ENCODE measurements around the gene WDR33. TPM values are rescaled to one million over a fixed set of nuclear protein-coding genes. Genes with fewer than 3 reads are reported as not detected.
"Not testable (repeated sequence)": the region's sequence is repeated elsewhere in the genome, so short reads cannot be mapped to it uniquely, and the experiment has no call there.

Gene WDR33
- total RNA-seq, 2 experiments from 2014 or later = 66.3 to 72.4 TPM

DNA sequence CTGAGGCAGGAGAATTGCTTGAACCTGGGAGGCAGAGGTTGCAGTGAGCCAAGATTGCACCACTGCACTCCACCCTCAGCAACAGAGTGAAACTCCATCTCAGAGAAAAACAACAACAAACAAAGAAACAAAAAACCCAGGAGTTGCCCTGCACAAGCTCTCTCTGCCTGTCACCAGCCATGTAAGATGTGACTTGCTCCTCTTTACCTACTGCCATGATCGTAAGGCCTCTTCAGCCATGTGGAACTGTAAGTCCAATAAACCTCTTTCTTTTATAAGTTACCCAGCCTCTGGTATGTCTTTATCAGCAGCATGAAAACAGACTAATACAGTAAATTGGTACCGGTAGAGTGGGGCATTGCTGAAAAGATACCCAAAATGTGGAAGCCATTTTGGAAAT, 15.7 kb upstream of the WDR33 start:
- Mint-ChIP-seq H3K9me3 (ENCODE audit: low read depth) (peaks cover 13% of the 10 kb centered on the region), H3K36me3 (peaks cover 15% of the 10 kb centered on the region), H3K4me1 (peaks cover 18% of the 10 kb centered on the region)
- DNase-seq, H3K4me3 Mint-ChIP-seq, CTCF ChIA-PET, H3K27ac Mint-ChIP-seq, ATAC-seq, H3K27me3 Mint-ChIP-seq: not testable (repeated sequence)

DNA sequence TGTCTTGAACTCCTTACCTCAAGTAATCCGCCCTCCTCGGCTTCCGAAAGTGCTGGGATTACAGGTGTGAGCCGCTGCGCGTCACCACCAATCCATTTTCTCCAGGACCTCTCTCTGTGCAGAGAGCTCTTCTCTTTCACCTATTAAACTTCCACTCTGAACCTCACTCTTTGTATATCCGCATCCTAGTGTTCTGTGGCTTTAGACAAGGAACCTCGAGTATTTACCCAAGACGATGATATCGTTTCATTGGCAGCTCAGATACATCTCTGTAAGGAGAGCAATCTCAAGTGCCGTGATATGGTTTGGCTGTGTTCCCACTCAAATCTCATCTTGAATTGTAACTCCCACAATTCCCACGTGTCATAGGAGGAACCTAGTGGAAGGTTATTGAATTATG, 15.1 kb upstream of the WDR33 start:
- Mint-ChIP-seq H3K27ac (no peak overlapping the region), H3K4me1 (peaks cover 18% of the 10 kb centered on the region), H3K27me3 (peaks cover 7% of the 10 kb centered on the region), H3K4me3 (no peak overlapping the region), H3K9me3 (ENCODE audit: low read depth) (peaks cover 13% of the 10 kb centered on the region), H3K36me3 (peaks cover 15% of the 10 kb centered on the region)
- DNase-seq (no peak), ATAC-seq (no peak)
- CTCF ChIA-PET = no interaction called here

DNA sequence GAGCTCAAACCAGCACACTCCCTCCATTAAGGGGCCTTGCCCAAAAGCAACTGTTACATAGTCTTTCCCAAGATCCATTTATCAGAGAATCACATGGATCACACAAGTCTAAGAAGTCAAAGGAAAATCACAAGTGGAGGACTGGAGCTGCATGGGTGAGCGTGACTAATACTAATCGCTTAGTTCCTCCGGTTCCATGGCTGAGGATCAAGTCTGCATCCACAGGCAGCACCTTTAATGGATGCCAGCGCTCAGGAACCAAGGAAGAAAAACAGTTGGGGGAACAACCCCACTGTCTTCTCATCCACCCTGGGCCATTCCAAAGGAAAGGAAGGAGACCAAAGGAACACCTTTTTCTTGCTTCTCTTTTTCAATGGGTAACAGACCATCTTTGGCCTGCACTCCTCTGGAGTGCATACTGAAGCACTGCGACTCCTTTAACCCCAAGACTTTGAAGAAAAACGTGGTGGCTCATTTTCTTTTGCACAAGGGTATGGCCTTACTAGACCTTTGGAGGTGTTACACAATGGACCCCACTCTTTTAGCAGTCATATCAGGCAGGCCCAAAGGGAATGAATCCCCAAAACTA, 9.2 kb upstream of the WDR33 start:
- DNase-seq = no peak
- H3K27me3 Mint-ChIP-seq = peaks cover 34% of the 10 kb centered on the region
- H3K4me1 Mint-ChIP-seq = no peaks in the 10 kb centered on the region
- peaks cover 15% of the 10 kb centered on the region for H3K9me3 Mint-ChIP-seq (ENCODE audit: low read depth)
- no peak overlapping the region for H3K4me3 Mint-ChIP-seq
- ATAC-seq = no peak
- H3K36me3 Mint-ChIP-seq = peaks cover 6% of the 10 kb centered on the region
- H3K27ac Mint-ChIP-seq = no peak overlapping the region
- CTCF ChIA-PET = no interaction called here

DNA sequence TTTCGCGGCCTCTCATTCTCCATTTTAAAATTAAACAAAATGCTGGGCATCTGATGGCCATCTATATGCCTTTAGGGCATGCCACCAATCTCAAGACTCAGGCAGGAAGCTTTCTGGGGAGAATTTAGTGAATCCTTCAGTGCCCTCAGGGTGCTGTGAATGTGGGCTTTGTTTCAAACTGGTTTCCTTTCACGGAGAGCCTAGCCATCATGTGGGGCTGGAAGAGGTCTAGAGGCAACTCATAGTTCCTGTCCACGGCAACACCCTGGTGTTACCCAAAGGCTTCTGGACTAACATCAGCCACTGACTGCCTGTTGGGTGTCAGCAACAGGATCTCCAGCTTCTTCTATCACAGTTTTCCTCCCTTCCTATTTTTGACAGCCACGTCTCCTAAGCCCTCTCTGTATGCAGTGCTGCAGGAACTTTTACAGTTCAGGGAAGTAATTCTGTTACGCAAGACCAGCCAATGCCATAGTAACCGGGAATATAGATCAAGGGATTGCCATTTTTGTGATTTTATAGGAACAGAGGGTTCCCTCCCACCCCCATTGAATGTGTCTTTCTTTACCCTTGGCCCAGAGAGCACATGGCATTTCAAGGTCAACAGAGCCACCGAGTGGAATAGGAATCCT, 7.9 kb upstream of the WDR33 start:
- no peak overlapping the region for H3K27ac Mint-ChIP-seq
- peaks cover 6% of the 10 kb centered on the region for H3K36me3 Mint-ChIP-seq
- no peaks in the 10 kb centered on the region for H3K4me1 Mint-ChIP-seq
- H3K9me3 Mint-ChIP-seq (ENCODE audit: low read depth) = peaks cover 15% of the 10 kb centered on the region
- H3K27me3 Mint-ChIP-seq = peaks cover 37% of the 10 kb centered on the region
- no peak for ATAC-seq
- no peak overlapping the region for H3K4me3 Mint-ChIP-seq
- CTCF ChIA-PET = interaction anchor here (0.6 kb wide), 1 partner anchor 113 kb away, joined by 3 read pairs; no protein-coding TSS in a partner anchor
- no peak for DNase-seq

DNA sequence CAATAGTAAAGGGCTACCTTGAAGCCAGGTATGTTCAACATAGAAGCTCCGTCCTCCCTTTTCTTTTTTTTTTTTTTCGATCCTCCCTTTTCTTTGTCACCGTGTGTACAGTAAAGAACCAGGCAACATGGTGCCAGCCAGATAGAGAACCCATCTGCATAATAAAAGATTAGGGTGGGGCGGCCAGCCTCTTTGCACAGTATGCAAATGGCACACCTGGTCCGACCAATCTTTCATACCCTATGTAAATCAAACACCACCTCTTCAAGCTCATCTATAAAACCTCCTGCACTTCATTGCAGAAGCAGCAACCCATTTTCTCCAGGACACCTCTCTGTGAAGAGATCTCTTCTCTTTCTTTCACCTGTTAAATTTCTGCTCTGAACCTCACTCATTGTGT, 7.3 kb upstream of the WDR33 start:
- CTCF ChIA-PET = interaction anchor here (0.6 kb wide), 1 partner anchor 114 kb away, joined by 3 read pairs; no protein-coding TSS in a partner anchor
- Mint-ChIP-seq H3K4me3 (no peak overlapping the region), H3K27ac (no peak overlapping the region), H3K4me1 (no peaks in the 10 kb centered on the region), H3K9me3 (ENCODE audit: low read depth) (peaks cover 15% of the 10 kb centered on the region), H3K36me3 (peaks cover 6% of the 10 kb centered on the region), H3K27me3 (peaks cover 37% of the 10 kb centered on the region)
- DNase-seq = no peak
- no peak for ATAC-seq

DNA sequence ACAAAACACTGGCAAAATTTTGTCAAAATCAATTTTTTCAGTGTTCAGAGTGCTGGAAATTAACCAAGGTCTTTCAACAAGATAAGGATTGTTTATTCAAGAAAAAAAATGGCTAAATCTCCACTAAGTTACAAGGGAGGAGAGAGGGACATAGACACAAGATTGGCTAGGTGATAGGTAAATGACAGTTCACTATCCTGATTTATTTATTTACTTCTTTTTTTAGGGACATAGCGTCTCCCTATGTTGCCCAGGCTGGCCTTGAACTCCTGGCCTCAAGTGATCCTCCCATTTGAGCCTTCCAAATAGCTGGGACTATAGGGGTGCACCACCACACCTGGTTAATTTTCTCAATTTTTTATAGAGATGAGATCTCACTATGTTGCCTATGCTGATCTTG, 3.7 kb upstream of the WDR33 start:
- peaks cover 15% of the 10 kb centered on the region for H3K4me1 Mint-ChIP-seq
- H3K27ac Mint-ChIP-seq = no peak overlapping the region
- ATAC-seq (no peak), DNase-seq (no peak)
- H3K27me3 Mint-ChIP-seq = peaks cover 32% of the 10 kb centered on the region
- CTCF ChIA-PET = interaction anchor here (0.6 to 1.5 kb wide), 2 partner anchors 15 to 53 kb away, joined by 3 to 8 read pairs; no protein-coding TSS in a partner anchor
- peaks cover 5% of the 10 kb centered on the region for H3K9me3 Mint-ChIP-seq (ENCODE audit: low read depth)
- peaks cover 7% of the 10 kb centered on the region for H3K36me3 Mint-ChIP-seq
- H3K4me3 Mint-ChIP-seq = no peak overlapping the region

DNA sequence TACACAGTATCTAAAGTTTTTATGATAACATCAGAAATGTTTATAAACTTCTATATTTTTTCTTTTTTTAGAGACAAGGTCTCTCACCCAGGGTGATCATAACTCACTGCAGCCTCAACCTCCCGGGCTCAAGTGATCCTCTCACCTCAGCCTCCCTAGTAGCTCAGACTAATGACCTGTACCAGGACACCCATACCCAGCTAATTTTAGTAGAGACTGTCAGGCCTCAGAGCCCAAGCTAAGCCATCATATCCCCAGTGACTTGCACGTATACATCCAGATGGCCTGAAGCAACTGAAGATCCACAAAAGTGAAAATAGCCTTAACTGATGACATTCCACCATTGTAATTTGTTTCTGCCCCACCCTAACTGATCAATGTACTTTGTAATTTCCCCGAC, 1.5 kb upstream of the WDR33 start:
- Mint-ChIP-seq H3K27me3 (peaks cover 15% of the 10 kb centered on the region), H3K4me1 (peaks cover 29% of the 10 kb centered on the region), H3K36me3 (peaks cover 10% of the 10 kb centered on the region), H3K4me3 (peak overlapping the region; percentile 87)
- ATAC-seq; H3K27ac Mint-ChIP-seq; H3K9me3 Mint-ChIP-seq (ENCODE audit: low read depth); CTCF ChIA-PET; DNase-seq: not testable (repeated sequence)

- Mint-ChIP-seq H3K4me1 (peaks cover 33% of the 10 kb centered on the region), H3K27ac (peak overlapping the region; percentile 97), H3K27me3 (peaks cover 8% of the 10 kb centered on the region), H3K36me3 (peaks cover 12% of the 10 kb centered on the region), H3K9me3 (ENCODE audit: low read depth) (no peaks in the 10 kb centered on the region), H3K4me3 (peak overlapping the region; percentile 87)
- DNase-seq (no peak), ATAC-seq (peak; percentile 35)
- CTCF ChIA-PET = interaction anchor here (1.4 kb wide), 1 partner anchor 18 kb away, joined by 5 read pairs; no protein-coding TSS in a partner anchor
Observed at GRCh38 chr2:127811397-127812321, 688 bp upstream of the WDR33 start.

GRCh38 chr2:127810156-127810618, 784 bp downstream of the WDR33 start:
- Mint-ChIP-seq H3K27ac (peak overlapping the region; percentile 97), H3K4me3 (peak overlapping the region; percentile 87), H3K27me3 (peaks cover 3% of the 10 kb centered on the region), H3K36me3 (peaks cover 16% of the 10 kb centered on the region), H3K9me3 (ENCODE audit: low read depth) (no peaks in the 10 kb centered on the region), H3K4me1 (peaks cover 43% of the 10 kb centered on the region)
- no peak for DNase-seq
- ATAC-seq = no peak
- CTCF ChIA-PET = interaction anchor here (0.9 to 1.4 kb wide), 2 partner anchors 19 to 34 kb away, joined by 4 to 5 read pairs; no protein-coding TSS in a partner anchor

GRCh38 chr2:127807678-127808353, 3.2 kb downstream of the WDR33 start:
- CTCF ChIA-PET = interaction anchor here (1.0 kb wide), 1 partner anchor 22 kb away, joined by 3 read pairs; no protein-coding TSS in a partner anchor
- peaks cover 48% of the 10 kb centered on the region for H3K4me1 Mint-ChIP-seq
- no peak for DNase-seq
- ATAC-seq = no peak
- peaks cover 22% of the 10 kb centered on the region for H3K36me3 Mint-ChIP-seq
- H3K27ac Mint-ChIP-seq = no peak overlapping the region
- no peaks in the 10 kb centered on the region for H3K27me3 Mint-ChIP-seq
- H3K9me3 Mint-ChIP-seq (ENCODE audit: low read depth) = no peaks in the 10 kb centered on the region
- peak overlapping the region; percentile 45 for H3K4me3 Mint-ChIP-seq

DNA sequence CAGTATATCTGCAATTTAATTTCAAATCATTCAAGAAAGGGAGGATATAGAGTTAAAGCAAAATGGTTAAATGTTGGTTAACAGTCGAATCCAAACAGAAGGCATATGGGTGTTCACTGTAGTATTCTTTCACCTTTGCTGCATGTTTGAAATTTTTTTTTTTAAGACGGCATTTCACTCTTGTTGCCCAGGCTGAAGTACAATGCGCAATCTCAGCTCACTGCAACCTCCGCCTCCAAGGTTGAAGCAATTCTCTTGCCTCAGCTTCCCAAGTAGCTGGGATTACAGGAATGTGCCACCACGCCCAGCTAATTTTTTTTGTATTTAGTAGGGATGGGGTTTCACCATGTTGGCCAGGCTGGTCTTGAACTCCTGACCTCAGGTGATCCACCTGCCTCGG, 4.1 kb downstream of the WDR33 start:
- H3K27me3 Mint-ChIP-seq; CTCF ChIA-PET; H3K4me3 Mint-ChIP-seq; H3K27ac Mint-ChIP-seq; DNase-seq; H3K9me3 Mint-ChIP-seq (ENCODE audit: low read depth); ATAC-seq: not testable (repeated sequence)
- peaks cover 26% of the 10 kb centered on the region for H3K36me3 Mint-ChIP-seq
- H3K4me1 Mint-ChIP-seq = peaks cover 44% of the 10 kb centered on the region

GRCh38 chr2:127805491-127805890, 5.5 kb downstream of the WDR33 start:
- Mint-ChIP-seq H3K9me3 (ENCODE audit: low read depth) (no peaks in the 10 kb centered on the region), H3K4me3 (no peak overlapping the region), H3K4me1 (peaks cover 43% of the 10 kb centered on the region), H3K27me3 (no peaks in the 10 kb centered on the region), H3K36me3 (peaks cover 32% of the 10 kb centered on the region), H3K27ac (no peak overlapping the region)
- CTCF ChIA-PET = interaction anchor here (0.7 to 1.3 kb wide), 3 partner anchors 167 to 679 kb away, joined by 3 to 6 read pairs (median 3); no protein-coding TSS in a partner anchor
- ATAC-seq = no peak
- no peak for DNase-seq

GRCh38 chr2:127799926-127800325, 11.0 kb downstream of the WDR33 start:
- Mint-ChIP-seq H3K4me1 (peaks cover 30% of the 10 kb centered on the region), H3K4me3 (no peak overlapping the region), H3K9me3 (ENCODE audit: low read depth) (no peaks in the 10 kb centered on the region), H3K27me3 (no peaks in the 10 kb centered on the region), H3K27ac (no peak overlapping the region), H3K36me3 (peaks cover 28% of the 10 kb centered on the region)
- ATAC-seq (no peak), DNase-seq (no peak)
- CTCF ChIA-PET = no interaction called here

All from activated CD8-positive, alpha-beta memory T cell treated with anti-CD3 and anti-CD28 coated beads, Interleukin-2, amount 10 ng/mL, durations not matched to agents 7 days and 5 days (primary cell).